Esophagus squamous epithelium (tissue), 5 donors: ENCODE results near the gene SCN1A. TPM values are rescaled to one million over a fixed set of nuclear protein-coding genes. Genes with fewer than 3 reads are reported as not detected.

ENCODE experiments used
- DNase-seq: peaks from one replicate; lab custom pipeline; 2025; lab: John Stamatoyannopoulos, UW
- H3K27ac ChIP-seq, 4 donors: fragments of 200-600 bp; sonication (generic); one replicate each; pipeline ENCODE4 v1.5.1; 2016 to 2019; ENCODE audit warnings: mild to moderate bottlenecking in 1 of 4
- H3K27me3 ChIP-seq, 4 donors: fragments of 200-600 bp; sonication (generic); 1 replicate in 3 of 4; 2 replicates in 1 of 4; pipeline versions ENCODE4 v1.5.1 to v1.6.0; 2017 to 2021; ENCODE audit warnings: antibody characterized with exemption in 1 of 4
- H3K36me3 ChIP-seq, 3 donors: fragments of 200-600 bp; sonication (generic); one replicate each; pipeline ENCODE4 v1.5.1; 2016 to 2019
- H3K4me1 ChIP-seq, 3 donors: fragments of 200-600 bp; sonication (generic); one replicate each; pipeline ENCODE4 v1.5.1; 2017 to 2019
- H3K4me3 ChIP-seq, 4 donors: fragments of 200-600 bp; sonication (generic); 1 replicate in 3 of 4; 2 replicates in 1 of 4; pipeline ENCODE4 v1.5.1; 2016 to 2019; ENCODE audit warnings: mild to moderate bottlenecking in 2 of 4, moderate library complexity in 1 of 4
- H3K9me3 ChIP-seq, 3 donors: fragments of 200-600 bp; sonication (generic); one replicate each; pipeline ENCODE4 v1.5.1; 2016 to 2019
- POLR2A ChIP-seq, 4 donors: fragments of 450-650 bp; IDR thresholded peaks; one replicate each; pipeline ENCODE4 v1.6.1; 2017; ENCODE audit warnings: antibody characterized with exemption in 4 of 4, mild to moderate bottlenecking in 4 of 4, moderate library complexity in 3 of 4
- WGBS, 2 donors: methylation state at CpG; one replicate each; pipeline ENCODE4 v1.1.5; 2018; 5-methylcytosine and 5-hydroxymethylcytosine counted together
- intact Hi-C: fragments of 100-400 bp; cut with DNase I; formaldehyde crosslinking; loops from one replicate; pipeline ENCODE4 v1.15.0; 2022
- total RNA-seq, 4 donors: library from RNA; depleted of rRNA; stranded (reverse); fragments of >200 nt; gene quantifications; one replicate each; pipeline ENCODE4 v1.1.0, GENCODE V29; 2016
- TF ChIP-seq, protein P1 (sequence below), 6 experiments: fragments of 450-650 bp in 4 of 6; fragments of 200-600 bp in 2 of 6; sonication (generic) in 2 of 6; IDR thresholded peaks; one replicate each; pipeline ENCODE4 v1.5.1; 2016 to 2019; ENCODE audit warnings: antibody characterized with exemption in 6 of 6, mild to moderate bottlenecking in 4 of 6, moderate library complexity in 4 of 6
- donor health status: DM: yes; HTN: yes; CAD: no.

SCN1A gene
- total RNA-seq, 4 donors from 2014 or later = not detected

DNA sequence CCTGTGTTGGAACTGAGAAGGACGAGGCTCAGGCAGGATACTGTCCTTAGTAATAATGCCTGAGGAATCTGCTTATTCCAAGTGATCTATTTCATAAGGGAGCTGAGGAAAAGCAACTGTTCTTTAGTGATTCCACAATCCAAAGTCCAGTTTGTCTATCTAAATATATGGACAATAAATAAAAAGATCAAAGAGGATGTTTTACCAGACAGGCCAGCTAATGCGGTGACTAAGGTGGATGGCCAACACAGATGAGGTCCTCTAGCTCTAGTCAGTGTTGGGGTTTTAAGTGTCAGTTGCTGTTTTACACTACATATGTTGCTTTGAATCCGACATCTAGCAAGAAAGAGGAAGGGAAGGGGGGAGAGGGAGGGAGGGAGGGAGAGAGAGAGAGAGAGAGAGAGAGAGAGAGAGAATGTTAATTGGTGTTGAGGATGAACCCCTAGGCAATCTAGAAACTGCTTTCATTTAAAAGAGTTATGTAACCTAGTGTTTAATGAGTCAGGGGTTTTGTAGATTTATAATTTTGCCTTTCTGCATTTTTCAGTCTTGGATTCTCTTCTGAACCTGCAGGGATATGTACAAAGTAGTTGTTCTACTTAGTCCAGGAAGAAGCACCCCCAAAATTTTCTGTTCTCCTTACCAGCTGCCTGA lies 27.0 kb upstream of the SCN1A start:
- DNase-seq = no peak
- no peak overlapping the region for H3K4me3 ChIP-seq
- no peak overlapping the region for H3K27ac ChIP-seq
- no peaks in the 10 kb centered on the region for H3K27me3 ChIP-seq
- no peaks in the 10 kb centered on the region for H3K36me3 ChIP-seq
- H3K9me3 ChIP-seq = no peaks in the 10 kb centered on the region
- WGBS, 2 donors = 37 to 59% methylated on average over 3 of the region's 3 CpGs
- TF ChIP-seq POLR2A (IDR thresholded peaks at IDR 0.05) = no peak
- TF ChIP-seq, protein P1, sequence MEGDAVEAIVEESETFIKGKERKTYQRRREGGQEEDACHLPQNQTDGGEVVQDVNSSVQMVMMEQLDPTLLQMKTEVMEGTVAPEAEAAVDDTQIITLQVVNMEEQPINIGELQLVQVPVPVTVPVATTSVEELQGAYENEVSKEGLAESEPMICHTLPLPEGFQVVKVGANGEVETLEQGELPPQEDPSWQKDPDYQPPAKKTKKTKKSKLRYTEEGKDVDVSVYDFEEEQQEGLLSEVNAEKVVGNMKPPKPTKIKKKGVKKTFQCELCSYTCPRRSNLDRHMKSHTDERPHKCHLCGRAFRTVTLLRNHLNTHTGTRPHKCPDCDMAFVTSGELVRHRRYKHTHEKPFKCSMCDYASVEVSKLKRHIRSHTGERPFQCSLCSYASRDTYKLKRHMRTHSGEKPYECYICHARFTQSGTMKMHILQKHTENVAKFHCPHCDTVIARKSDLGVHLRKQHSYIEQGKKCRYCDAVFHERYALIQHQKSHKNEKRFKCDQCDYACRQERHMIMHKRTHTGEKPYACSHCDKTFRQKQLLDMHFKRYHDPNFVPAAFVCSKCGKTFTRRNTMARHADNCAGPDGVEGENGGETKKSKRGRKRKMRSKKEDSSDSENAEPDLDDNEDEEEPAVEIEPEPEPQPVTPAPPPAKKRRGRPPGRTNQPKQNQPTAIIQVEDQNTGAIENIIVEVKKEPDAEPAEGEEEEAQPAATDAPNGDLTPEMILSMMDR (IDR thresholded peaks at IDR 0.05) = no peak
- intact Hi-C loops = no loop called here
- no peaks in the 10 kb centered on the region for H3K4me1 ChIP-seq

DNA sequence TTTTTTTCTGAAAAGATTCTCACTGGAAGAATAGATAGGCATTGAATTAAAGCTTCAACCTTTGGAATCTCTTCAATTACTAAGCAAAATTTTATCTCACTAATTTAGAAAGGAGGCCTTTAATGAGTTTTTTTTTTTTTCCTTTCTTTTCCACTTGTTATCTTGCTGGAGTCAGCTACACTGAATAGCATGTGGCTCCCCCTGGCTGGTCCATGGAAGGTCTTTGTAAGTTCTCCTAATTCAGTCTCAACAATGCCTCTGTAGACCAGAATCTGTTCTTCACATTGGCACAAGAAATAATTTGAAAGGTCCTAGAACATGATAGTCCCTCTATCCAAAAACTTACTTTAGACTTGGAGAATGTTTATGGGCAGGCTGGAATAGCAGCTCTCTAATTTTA lies 24.2 kb upstream of the SCN1A start:
- H3K36me3 ChIP-seq = no peaks in the 10 kb centered on the region
- H3K27ac ChIP-seq = no peak overlapping the region
- H3K4me1 ChIP-seq = no peaks in the 10 kb centered on the region
- H3K9me3 ChIP-seq = no peaks in the 10 kb centered on the region
- DNase-seq = no peak
- no peak overlapping the region for H3K4me3 ChIP-seq
- H3K27me3 ChIP-seq = no peaks in the 10 kb centered on the region
- intact Hi-C loops = no loop called here
- no peak for TF ChIP-seq POLR2A (IDR thresholded peaks at IDR 0.05)
- TF ChIP-seq, protein P1 (IDR thresholded peaks at IDR 0.05) = no peak

DNA sequence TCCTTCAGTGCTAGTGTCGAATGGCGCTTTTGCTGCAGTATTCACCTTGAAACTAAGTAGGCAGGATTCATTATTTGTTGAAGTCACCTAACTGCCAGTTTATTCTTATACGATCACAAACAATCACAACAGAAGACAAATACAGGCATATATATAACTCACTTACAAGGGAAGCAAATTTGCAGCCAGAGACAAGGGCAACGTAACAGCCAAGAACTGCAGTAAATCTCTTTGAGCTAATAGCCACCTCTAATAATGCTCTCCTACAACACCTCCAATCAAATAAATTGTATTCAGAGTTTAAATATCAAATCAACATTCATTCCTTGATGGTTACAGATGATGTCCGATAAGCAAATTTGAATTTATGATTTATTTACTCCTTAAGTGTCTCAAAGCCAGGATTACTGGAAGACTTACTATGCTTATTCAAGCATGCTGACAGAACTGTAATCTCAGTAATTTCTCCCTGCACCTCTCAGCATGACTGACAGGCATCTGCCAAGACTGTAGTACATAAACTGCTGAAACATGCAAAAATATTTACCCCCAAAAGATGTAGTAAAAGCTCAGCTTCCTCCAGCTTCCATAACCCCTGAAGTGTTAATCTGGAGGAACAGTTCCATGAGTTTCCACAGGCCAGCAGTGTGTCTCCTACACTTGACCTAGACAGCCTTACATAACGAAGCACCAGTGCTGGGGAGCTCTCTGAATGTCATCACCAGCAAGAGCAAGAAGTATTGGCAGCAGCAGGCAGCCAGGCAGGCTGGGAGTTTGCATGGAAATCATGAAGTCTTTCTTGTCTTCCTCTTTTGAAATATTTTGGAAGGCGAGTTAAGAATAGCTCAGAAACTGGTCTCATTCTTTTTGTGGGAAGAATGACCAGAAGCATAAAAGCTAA lies 20.9 kb upstream of the SCN1A start:
- 68 to 74% methylated on average over 6 to 7 of the region's 7 CpGs for WGBS, 2 donors
- Histone ChIP-seq H3K27me3 (no peaks in the 10 kb centered on the region), H3K4me1 (no peaks in the 10 kb centered on the region), H3K36me3 (no peaks in the 10 kb centered on the region), H3K4me3 (no peak overlapping the region), H3K27ac (no peak overlapping the region), H3K9me3 (no peaks in the 10 kb centered on the region)
- no peak for DNase-seq
- intact Hi-C loops = no loop called here
- TF ChIP-seq, protein P1 (IDR thresholded peaks at IDR 0.05) = no peak
- TF ChIP-seq POLR2A (IDR thresholded peaks at IDR 0.05) = no peak

DNA sequence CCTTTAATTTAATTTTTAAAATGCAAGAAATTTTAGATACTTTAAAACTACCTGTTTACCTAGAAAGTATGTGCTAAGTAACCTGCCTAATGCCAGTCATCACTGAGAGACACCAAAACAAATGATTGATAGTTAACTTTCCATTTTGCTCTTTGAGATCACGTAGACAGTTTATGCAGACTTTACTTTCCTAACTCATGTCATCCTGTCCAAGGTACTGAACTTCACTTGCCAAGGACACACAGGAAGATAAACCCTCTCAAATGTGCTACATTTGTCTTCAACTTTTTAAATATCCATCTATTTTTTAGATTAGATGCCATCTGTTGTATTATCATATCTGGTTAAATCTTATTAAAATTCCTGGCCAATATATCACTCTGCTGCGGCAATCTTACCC lies 20.1 kb upstream of the SCN1A start:
- no peaks in the 10 kb centered on the region for H3K27me3 ChIP-seq
- no peak for DNase-seq
- H3K9me3 ChIP-seq = no peaks in the 10 kb centered on the region
- 59 to 73% methylated on average over 2 of the region's 2 CpGs for WGBS, 2 donors
- no peaks in the 10 kb centered on the region for H3K4me1 ChIP-seq
- H3K27ac ChIP-seq = no peak overlapping the region
- no peak for TF ChIP-seq POLR2A (IDR thresholded peaks at IDR 0.05)
- TF ChIP-seq, protein P1 (IDR thresholded peaks at IDR 0.05) = no peak
- no peaks in the 10 kb centered on the region for H3K36me3 ChIP-seq
- H3K4me3 ChIP-seq = no peak overlapping the region
- intact Hi-C loops = no loop called here

DNA sequence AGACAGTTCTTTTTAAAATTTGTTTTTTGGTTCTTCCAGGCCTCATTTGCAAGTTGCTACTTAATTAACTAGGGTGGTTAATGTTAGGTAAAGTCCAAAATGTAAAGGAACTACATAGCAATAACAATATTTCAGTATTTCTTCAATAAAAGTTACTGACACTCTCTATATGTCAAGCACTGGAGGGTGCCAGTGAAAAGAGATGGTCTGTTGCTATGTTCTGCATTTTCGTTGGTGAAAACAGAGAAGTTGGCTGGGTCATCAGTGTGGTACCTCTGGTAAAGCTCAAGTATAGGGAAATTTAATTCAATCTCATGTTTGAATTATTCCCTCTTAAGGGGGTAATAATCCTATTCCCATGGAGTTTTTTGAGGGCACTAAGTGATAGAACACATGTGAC lies 16.3 kb upstream of the SCN1A start:
- WGBS, 2 donors = 50 to 56% methylated on average over 1 of the region's 1 CpG
- Histone ChIP-seq H3K27me3 (no peaks in the 10 kb centered on the region), H3K4me3 (no peak overlapping the region), H3K36me3 (no peaks in the 10 kb centered on the region), H3K9me3 (no peaks in the 10 kb centered on the region), H3K27ac (no peak overlapping the region), H3K4me1 (no peaks in the 10 kb centered on the region)
- TF ChIP-seq, protein P1 (IDR thresholded peaks at IDR 0.05) = no peak
- no peak for TF ChIP-seq POLR2A (IDR thresholded peaks at IDR 0.05)
- intact Hi-C loops = no loop called here
- DNase-seq = no peak
